DOHH2 (cell line): ENCODE results near the gene PELI2.

ENCODE experiments used
- H3F3A ChIP-seq: fragments of 200-600 bp; sonication (generic), shearing (Covaris generic); 2 replicates; pipeline ENCODE4 v1.6.0; 2016; ENCODE audit warnings: antibody characterized with exemption, mild to moderate bottlenecking; ENCODE audit not compliant: control insufficient read depth, insufficient read depth
- H3K27ac ChIP-seq: fragments of 200-600 bp; sonication (generic); 2 replicates; pipeline ENCODE4 v1.5.1; 2014; ENCODE audit warnings: low read depth, mild to moderate bottlenecking, low read length, moderate library complexity
- H3K27me3 ChIP-seq: fragments of 200-600 bp; sonication (generic); 2 replicates; pipeline ENCODE4 v1.6.1; 2014; ENCODE audit warnings: mild to moderate bottlenecking, low read length, mixed read lengths; ENCODE audit not compliant: control insufficient read depth
- H3K36me3 ChIP-seq: fragments of 200-600 bp; sonication (generic); 2 replicates; pipeline ENCODE4 v1.6.1; 2014; ENCODE audit warnings: mild to moderate bottlenecking, low read length, moderate library complexity, mixed read lengths; ENCODE audit not compliant: control insufficient read depth
- H3K4me1 ChIP-seq: fragments of 200-600 bp; sonication (generic); 2 replicates; pipeline ENCODE4 v1.6.1; 2014; ENCODE audit warnings: mild to moderate bottlenecking, low read length, mixed read lengths; ENCODE audit not compliant: control insufficient read depth
- H3K4me2 ChIP-seq: fragments of 200-600 bp; sonication (generic); 2 replicates; pipeline ENCODE4 v1.6.0; 2014; ENCODE audit warnings: mild to moderate bottlenecking, low read length, moderate library complexity
- H3K4me3 ChIP-seq: fragments of 200-600 bp; sonication (generic); 2 replicates; pipeline ENCODE4 v1.5.1; 2014; ENCODE audit warnings: mild to moderate bottlenecking, low read length, mixed read lengths
- H3K79me2 ChIP-seq: fragments of 200-600 bp; sonication (generic); 2 replicates; pipeline ENCODE4 v1.6.1; 2014; ENCODE audit warnings: mild to moderate bottlenecking, low read length, mixed read lengths; ENCODE audit not compliant: control insufficient read depth
- H3K9me2 ChIP-seq: fragments of 200-600 bp; sonication (generic); replicated peaks from 2 replicates; pipeline ENCODE4 v1.6.1; 2014; ENCODE audit warnings: mild to moderate bottlenecking, low read length, mixed read lengths; ENCODE audit not compliant: control insufficient read depth
- H3K9me3 ChIP-seq: fragments of 200-600 bp; sonication (generic); 2 replicates; pipeline ENCODE4 v1.6.1; 2014; ENCODE audit warnings: antibody characterized with exemption, low read length, mixed read lengths; ENCODE audit not compliant: control insufficient read depth, insufficient read depth
- H4K20me1 ChIP-seq: fragments of 200-600 bp; sonication (generic); 2 replicates; pipeline ENCODE4 v1.6.0; 2014; ENCODE audit warnings: low read depth, mild to moderate bottlenecking, antibody characterized with exemption, low read length, moderate library complexity; ENCODE audit not compliant: control insufficient read depth, insufficient read depth
- EZH2phosphoT487 ChIP-seq: fragments of 200-600 bp; sonication (generic); IDR thresholded peaks from 2 replicates; pipeline ENCODE4 v1.6.1; 2017; ENCODE audit warnings: borderline replicate concordance, mild to moderate bottlenecking, antibody characterized with exemption, low read length, moderate library complexity, mixed read lengths
- TF ChIP-seq, protein P1 (sequence below): fragments of 200-600 bp; sonication (generic); IDR thresholded peaks from one replicate; pipeline ENCODE4 v1.5.1; 2014; ENCODE audit warnings: antibody characterized with exemption, mild to moderate bottlenecking, low read depth, low read length; ENCODE audit not compliant: poor library complexity, severe bottlenecking

The PELI2 gene

DNA sequence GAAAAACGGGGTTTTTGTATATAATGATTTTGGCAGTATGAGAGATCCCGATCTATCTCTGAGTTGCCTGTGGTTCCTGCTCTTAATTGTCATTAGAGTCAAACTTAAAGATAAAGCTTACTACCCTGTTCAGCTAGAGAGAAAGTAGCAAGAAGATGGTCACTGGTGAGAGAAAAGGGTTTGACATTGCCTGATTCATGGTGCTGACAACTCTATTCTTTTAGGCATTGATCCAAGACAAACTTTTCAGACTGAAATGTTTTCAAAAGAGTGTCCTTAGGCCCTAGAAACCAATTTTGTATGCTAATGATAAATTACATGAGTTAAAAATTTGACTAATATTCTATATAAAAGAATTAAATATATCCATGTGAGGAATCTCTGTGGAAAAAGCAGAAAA is 35.1 kb downstream of the PELI2 start:
- no peak overlapping the region for H3K27ac ChIP-seq
- H3K36me3 ChIP-seq, result no peaks in the 10 kb centered on the region
- H3K9me3 ChIP-seq, result no peaks in the 10 kb centered on the region
- no peaks in the 10 kb centered on the region for H3K4me1 ChIP-seq
- TF ChIP-seq, protein P1, sequence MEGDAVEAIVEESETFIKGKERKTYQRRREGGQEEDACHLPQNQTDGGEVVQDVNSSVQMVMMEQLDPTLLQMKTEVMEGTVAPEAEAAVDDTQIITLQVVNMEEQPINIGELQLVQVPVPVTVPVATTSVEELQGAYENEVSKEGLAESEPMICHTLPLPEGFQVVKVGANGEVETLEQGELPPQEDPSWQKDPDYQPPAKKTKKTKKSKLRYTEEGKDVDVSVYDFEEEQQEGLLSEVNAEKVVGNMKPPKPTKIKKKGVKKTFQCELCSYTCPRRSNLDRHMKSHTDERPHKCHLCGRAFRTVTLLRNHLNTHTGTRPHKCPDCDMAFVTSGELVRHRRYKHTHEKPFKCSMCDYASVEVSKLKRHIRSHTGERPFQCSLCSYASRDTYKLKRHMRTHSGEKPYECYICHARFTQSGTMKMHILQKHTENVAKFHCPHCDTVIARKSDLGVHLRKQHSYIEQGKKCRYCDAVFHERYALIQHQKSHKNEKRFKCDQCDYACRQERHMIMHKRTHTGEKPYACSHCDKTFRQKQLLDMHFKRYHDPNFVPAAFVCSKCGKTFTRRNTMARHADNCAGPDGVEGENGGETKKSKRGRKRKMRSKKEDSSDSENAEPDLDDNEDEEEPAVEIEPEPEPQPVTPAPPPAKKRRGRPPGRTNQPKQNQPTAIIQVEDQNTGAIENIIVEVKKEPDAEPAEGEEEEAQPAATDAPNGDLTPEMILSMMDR, result no peak
- no peak for TF ChIP-seq EZH2phosphoT487
- H3F3A ChIP-seq, result no peaks in the 10 kb centered on the region
- no peaks in the 10 kb centered on the region for H3K79me2 ChIP-seq
- H3K4me3 ChIP-seq, result no peak overlapping the region
- no peak overlapping the region for H3K4me2 ChIP-seq
- no peaks in the 10 kb centered on the region for H4K20me1 ChIP-seq
- peaks cover 12% of the 10 kb centered on the region; the same call in 1 of the 2 replicates for H3K27me3 ChIP-seq
- no peaks in the 10 kb centered on the region for H3K9me2 ChIP-seq

DNA sequence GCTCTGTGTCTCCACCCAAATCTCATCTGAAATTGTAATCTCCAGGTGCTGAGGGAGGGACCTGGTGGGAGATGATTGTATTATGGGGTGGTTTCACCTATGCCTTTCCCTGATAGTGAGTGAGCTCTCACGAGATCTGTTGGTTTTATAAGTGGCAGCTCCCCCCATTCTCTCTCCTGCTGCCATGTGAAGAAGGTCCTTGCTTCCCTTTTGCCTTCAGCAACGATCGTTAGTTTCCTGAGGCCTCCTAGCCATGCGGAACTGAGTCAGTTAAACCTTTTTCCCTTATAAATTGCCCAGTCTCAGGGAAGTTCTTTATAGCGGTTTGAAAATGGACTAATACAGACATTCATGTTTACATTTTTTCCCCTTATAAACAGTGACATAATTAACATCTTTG is 36.1 kb downstream of the PELI2 start:
- no peak overlapping the region for H3K27ac ChIP-seq
- H3K4me2 ChIP-seq, result no peak overlapping the region
- TF ChIP-seq, protein P1, result no peak
- no peak for TF ChIP-seq EZH2phosphoT487
- H3K27me3 ChIP-seq, result peaks cover 9% of the 10 kb centered on the region; the same call in 1 of the 2 replicates
- no peaks in the 10 kb centered on the region for H4K20me1 ChIP-seq
- H3K79me2 ChIP-seq, result no peaks in the 10 kb centered on the region
- H3K9me3 ChIP-seq, result no peaks in the 10 kb centered on the region
- H3K4me3 ChIP-seq, result no peak overlapping the region
- H3F3A ChIP-seq, result no peaks in the 10 kb centered on the region
- H3K9me2 ChIP-seq, result no peaks in the 10 kb centered on the region
- H3K4me1 ChIP-seq, result no peaks in the 10 kb centered on the region
- no peaks in the 10 kb centered on the region for H3K36me3 ChIP-seq

DNA sequence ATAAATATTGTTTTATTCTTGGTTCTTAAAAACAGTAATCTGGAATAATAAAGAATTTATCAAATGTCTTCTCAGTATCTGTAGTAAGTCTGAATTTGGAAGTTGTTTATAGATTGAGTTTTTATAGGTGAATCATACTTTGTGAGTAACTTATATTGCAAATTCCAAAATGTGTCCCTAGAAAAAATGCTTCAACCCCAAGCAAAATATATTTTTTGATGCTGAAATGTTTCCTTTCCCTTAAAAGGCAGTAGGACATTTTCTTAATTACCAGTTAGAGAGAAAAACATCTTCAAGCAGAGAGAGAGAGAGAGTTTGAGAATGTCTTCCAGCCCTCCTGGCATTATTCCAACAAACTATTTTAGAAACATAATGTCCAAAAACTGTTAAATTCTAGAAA is 37.9 kb downstream of the PELI2 start:
- H4K20me1 ChIP-seq, result no peaks in the 10 kb centered on the region
- H3K9me3 ChIP-seq, result no peaks in the 10 kb centered on the region
- H3K4me2 ChIP-seq, result no peak overlapping the region
- no peaks in the 10 kb centered on the region for H3K79me2 ChIP-seq
- H3F3A ChIP-seq, result no peaks in the 10 kb centered on the region
- H3K9me2 ChIP-seq, result no peaks in the 10 kb centered on the region
- H3K4me1 ChIP-seq, result no peaks in the 10 kb centered on the region
- H3K4me3 ChIP-seq, result no peak overlapping the region
- H3K27me3 ChIP-seq, result peaks cover 6% of the 10 kb centered on the region; the same call in 1 of the 2 replicates
- no peaks in the 10 kb centered on the region for H3K36me3 ChIP-seq
- no peak overlapping the region for H3K27ac ChIP-seq
- no peak for TF ChIP-seq EZH2phosphoT487
- TF ChIP-seq, protein P1, result no peak
